ENCODE measurements around the gene IGF2BP2.
A peak's percentile ranks its signal among the peaks of the same experiment; 100 is the strongest.

Gene IGF2BP2

GRCh38 chr3:185825006-185825638 is at the start of gene IGF2BP2:
Gene IGF2BP2, minus strand, starts transcription at chr3:185825042. Its CDS starts 82 bp downstream, at chr3:185824960.
- Histone ChIP-seq H3K36me3 (replicated peaks; ENCODE audit: insufficient read depth, low read length) (no peaks in the 10 kb centered on the region), H3K9me2 (replicated peaks; ENCODE audit: insufficient read depth, low read length) (no peaks in the 10 kb centered on the region), H3K4me1 (ENCODE audit: low read length) (no peaks in the 10 kb centered on the region), H3K27ac (ENCODE audit: low read length) (peak within 1 kb of the TSS; percentile 32; the same call in 1 of the 2 replicates), H3K4me2 (ENCODE audit: low read depth, low read length) (peak within 1 kb of the TSS; percentile 95), H3F3A (ENCODE audit: insufficient read depth, low read length) (peaks cover 5% of the 10 kb centered on the region; the same call in 1 of the 2 replicates), H2AFZ (ENCODE audit: low read length) (peak within 1 kb of the TSS; percentile 93), H3K9me3 (replicated peaks; ENCODE audit: insufficient read depth, low read length) (no peaks in the 10 kb centered on the region), H4K20me1 (ENCODE audit: insufficient read depth, low read length) (no peaks in the 10 kb centered on the region), H3K27me3 (replicated peaks; ENCODE audit: insufficient read depth, low read length) (no peaks in the 10 kb centered on the region), H3K4me3 (ENCODE audit: low read length) (peak within 1 kb of the TSS; percentile 93), H3K79me2 (ENCODE audit: low read length) (peaks cover 37% of the 10 kb centered on the region), H3K9ac (ENCODE audit: low read length) (peak within 1 kb of the TSS; percentile 64)
- peak; percentile 91 for DNase-seq
- TF ChIP-seq CTCF (IDR thresholded peaks at IDR 0.05; ENCODE audit: low read length) (no peak), EZH2 (optimal IDR thresholded peaks at IDR 0.05; ENCODE audit: low read depth, low read length) (no peak), EZH2phosphoT487 (IDR thresholded peaks at IDR 0.05; ENCODE audit: low read length) (no peak)

- Histone ChIP-seq H2AFZ (ENCODE audit: low read length) (no peak overlapping the region), H3K36me3 (replicated peaks; ENCODE audit: insufficient read depth, low read length) (no peaks in the 10 kb centered on the region), H3F3A (ENCODE audit: insufficient read depth, low read length) (no peaks in the 10 kb centered on the region), H3K79me2 (ENCODE audit: low read length) (no peaks in the 10 kb centered on the region), H3K9me3 (replicated peaks; ENCODE audit: insufficient read depth, low read length) (no peaks in the 10 kb centered on the region), H3K9me2 (replicated peaks; ENCODE audit: insufficient read depth, low read length) (no peaks in the 10 kb centered on the region), H3K4me2 (ENCODE audit: low read depth, low read length) (no peak overlapping the region), H3K9ac (ENCODE audit: low read length) (no peak overlapping the region), H3K4me3 (ENCODE audit: low read length) (no peak overlapping the region), H3K27me3 (replicated peaks; ENCODE audit: insufficient read depth, low read length) (no peaks in the 10 kb centered on the region), H3K27ac (ENCODE audit: low read length) (no peak overlapping the region), H3K4me1 (ENCODE audit: low read length) (no peaks in the 10 kb centered on the region), H4K20me1 (ENCODE audit: insufficient read depth, low read length) (no peaks in the 10 kb centered on the region)
- no peak for TF ChIP-seq CTCF (IDR thresholded peaks at IDR 0.05; ENCODE audit: low read length)
- no peak for TF ChIP-seq EZH2phosphoT487 (IDR thresholded peaks at IDR 0.05; ENCODE audit: low read length)
- no peak for TF ChIP-seq EZH2 (optimal IDR thresholded peaks at IDR 0.05; ENCODE audit: low read depth, low read length)
- DNase-seq, result no peak
Measured at GRCh38 chr3:185874119-185874518, 49.3 kb upstream of the IGF2BP2 start.

DNA sequence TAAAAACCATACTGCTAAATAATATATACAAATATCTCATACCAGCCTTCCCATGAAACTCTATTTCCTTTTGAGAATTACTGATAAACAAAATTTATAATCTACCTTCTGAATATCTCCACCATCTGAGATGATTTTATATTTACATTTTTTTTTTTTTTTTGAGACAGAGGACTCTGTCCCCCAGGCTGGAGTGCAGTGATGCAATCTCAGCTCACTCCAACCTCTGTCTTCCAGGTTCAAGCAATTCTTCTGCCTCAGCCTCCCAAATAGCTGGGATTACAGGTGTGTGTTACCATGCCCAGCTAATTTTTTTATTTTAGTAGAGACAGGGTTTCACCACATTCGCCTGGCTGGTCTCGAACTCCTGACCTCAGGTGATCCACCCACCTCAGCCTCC is 42.8 kb upstream of the IGF2BP2 start:
- H3K27me3 ChIP-seq (replicated peaks; ENCODE audit: insufficient read depth, low read length), result no peaks in the 10 kb centered on the region
- no peaks in the 10 kb centered on the region for H3K36me3 ChIP-seq (replicated peaks; ENCODE audit: insufficient read depth, low read length)
- no peaks in the 10 kb centered on the region for H3K4me1 ChIP-seq (ENCODE audit: low read length)
- H3K4me2 ChIP-seq (ENCODE audit: low read depth, low read length), result no peak overlapping the region
- no peak for TF ChIP-seq EZH2 (optimal IDR thresholded peaks at IDR 0.05; ENCODE audit: low read depth, low read length)
- no peak for TF ChIP-seq CTCF (IDR thresholded peaks at IDR 0.05; ENCODE audit: low read length)
- H4K20me1 ChIP-seq (ENCODE audit: insufficient read depth, low read length), result no peaks in the 10 kb centered on the region
- H3K9me3 ChIP-seq (replicated peaks; ENCODE audit: insufficient read depth, low read length), result no peaks in the 10 kb centered on the region
- no peaks in the 10 kb centered on the region for H3K79me2 ChIP-seq (ENCODE audit: low read length)
- no peak overlapping the region for H3K9ac ChIP-seq (ENCODE audit: low read length)
- no peak overlapping the region for H3K4me3 ChIP-seq (ENCODE audit: low read length)
- no peaks in the 10 kb centered on the region for H3K9me2 ChIP-seq (replicated peaks; ENCODE audit: insufficient read depth, low read length)
- no peak overlapping the region for H2AFZ ChIP-seq (ENCODE audit: low read length)
- no peak overlapping the region for H3K27ac ChIP-seq (ENCODE audit: low read length)
- DNase-seq, result no peak
- no peaks in the 10 kb centered on the region for H3F3A ChIP-seq (ENCODE audit: insufficient read depth, low read length)

Data from MM.1S (cell line).